PC-3 (cell line): ENCODE data around the gene CD22. TPM values are rescaled to one million over a fixed set of nuclear protein-coding genes. Genes with fewer than 3 reads are reported as not detected.

ENCODE experiments used
- ATAC-seq: fragments of 200-7000 bp; cut with Tn5 transposase; 2 replicates; pipeline ENCODE4 v1.9.1; 2020; ENCODE audit warnings: mild to moderate bottlenecking, moderate library complexity
- BruUV-seq: library from RNA; stranded (reverse); fragments of 400-500 nt; replicated peaks from 2 replicates; lab custom pipeline; 2021; lab: Mats Ljungman, UMichigan
- CTCF ChIA-PET: fragments of 300-600 bp; sonication (Branson Sonifier 250); formaldehyde crosslinking; loops from one replicate; lab custom pipeline; 2022; ENCODE audit warnings: antibody characterized with exemption; lab: Charles Lee
- POLR2A ChIA-PET: fragments of 300-600 bp; sonication (Branson Sonifier 250); formaldehyde crosslinking; loops from one replicate; lab custom pipeline; 2022; ENCODE audit warnings: antibody characterized with exemption; ENCODE audit not compliant: unreplicated experiment; lab: Charles Lee
- DNase-seq: peaks from one replicate; pipeline ENCODE4 v3.0.0-alpha.2; 2015
- H2AFZ ChIP-seq: fragments of 300-600 bp; sonication (generic); 2 replicates; pipeline ENCODE4 v1.6.0; 2016; ENCODE audit warnings: antibody characterized with exemption, low read length
- H3F3A ChIP-seq: fragments of 300-600 bp; sonication (generic); one replicate; pipeline ENCODE4 v1.6.0; 2017; ENCODE audit warnings: antibody characterized with exemption, low read length, control low read depth, mild to moderate bottlenecking; ENCODE audit not compliant: unreplicated experiment
- H3K27ac ChIP-seq: fragments of 300-600 bp; sonication (generic); 2 replicates; pipeline ENCODE4 v1.5.1; 2016; ENCODE audit warnings: mild to moderate bottlenecking, low read length
- H3K27me3 ChIP-seq: fragments of 300-600 bp; sonication (generic); 2 replicates; pipeline ENCODE4 v1.6.1; 2016; ENCODE audit warnings: low read length, mixed read lengths
- H3K36me3 ChIP-seq: fragments of 300-600 bp; sonication (generic); 2 replicates; pipeline ENCODE4 v1.6.1; 2016; ENCODE audit warnings: low read depth, mixed run types, low read length, mixed read lengths
- H3K4me1 ChIP-seq: fragments of 300-600 bp; sonication (generic); 2 replicates; pipeline ENCODE4 v1.5.1; 2016; ENCODE audit warnings: low read length; ENCODE audit not compliant: insufficient read depth
- H3K4me2 ChIP-seq: fragments of 300-600 bp; sonication (generic); 2 replicates; pipeline ENCODE4 v1.6.0; 2016; ENCODE audit warnings: low read length
- H3K4me3 ChIP-seq: fragments of 300-600 bp; sonication (generic); 2 replicates; pipeline ENCODE4 v1.5.1; 2016; ENCODE audit warnings: mild to moderate bottlenecking, low read length, mixed read lengths
- H3K79me2 ChIP-seq: fragments of 300-600 bp; sonication (generic); 2 replicates; pipeline ENCODE4 v1.6.1; 2017; ENCODE audit warnings: low read length, mixed read lengths
- H3K9ac ChIP-seq: fragments of 300-600 bp; sonication (generic); 2 replicates; pipeline ENCODE4 v1.6.0; 2016; ENCODE audit warnings: mild to moderate bottlenecking, low read length
- H3K9me2 ChIP-seq: fragments of 300-600 bp; sonication (generic); replicated peaks from 2 replicates; pipeline ENCODE4 v1.6.1; 2016; ENCODE audit warnings: mixed run types, low read length, mixed read lengths
- H3K9me3 ChIP-seq: fragments of 300-600 bp; sonication (generic); 2 replicates; pipeline ENCODE4 v1.6.1; 2016; ENCODE audit warnings: low read length, mixed read lengths
- H4K20me1 ChIP-seq: fragments of 300-600 bp; sonication (generic); 2 replicates; pipeline ENCODE4 v1.6.1; 2016; ENCODE audit warnings: low read length, mixed read lengths
- CTCF ChIP-seq: fragments of 300-600 bp; sonication (generic); conservative IDR thresholded peaks from 2 replicates; pipeline ENCODE4 v1.5.1; 2017; ENCODE audit warnings: antibody characterized with exemption, low read depth, mild to moderate bottlenecking, low read length
- EZH2 ChIP-seq: fragments of 300-600 bp; sonication (generic); IDR thresholded peaks from one replicate; pipeline ENCODE4 v1.6.1; 2017; ENCODE audit warnings: antibody characterized with exemption, mild to moderate bottlenecking, low read length; ENCODE audit not compliant: unreplicated experiment
- EZH2phosphoT487 ChIP-seq: fragments of 300-600 bp; sonication (generic); IDR thresholded peaks from 2 replicates; pipeline ENCODE4 v1.6.1; 2018; ENCODE audit warnings: mild to moderate bottlenecking, antibody characterized with exemption, low read length, borderline replicate concordance
- intact Hi-C: fragments of 100-400 bp; cut with micrococcal nuclease; formaldehyde crosslinking; loops from 2 replicates; pipeline ENCODE4 v1.9.0; 2023
- total RNA-seq: library from RNA; depleted of rRNA; stranded (reverse); fragments of >200 nt; gene quantifications from 2 replicates; pipeline ENCODE4 v1.2.3, GENCODE V29; 2014

CD22 gene
- total RNA-seq, 1 experiment from 2014 or later: 0.07 TPM

- Histone ChIP-seq H3K9me3 (no peaks in the 10 kb centered on the region), H2AFZ (no peak overlapping the region), H3K79me2 (no peaks in the 10 kb centered on the region), H3K4me1 (no peaks in the 10 kb centered on the region), H3K36me3 (no peaks in the 10 kb centered on the region; the same call in 1 of the 2 replicates), H3K27me3 (peaks cover 13% of the 10 kb centered on the region), H3K9me2 (no peaks in the 10 kb centered on the region), H4K20me1 (no peaks in the 10 kb centered on the region), H3K9ac (no peak overlapping the region), H3F3A (no peaks in the 10 kb centered on the region), H3K27ac (no peak overlapping the region), H3K4me2 (no peak overlapping the region), H3K4me3 (no peak overlapping the region)
- POLR2A ChIA-PET: no interaction called here
- CTCF ChIA-PET: no interaction called here
- no peak for DNase-seq
- BruUV-seq: no TSS peak
- intact Hi-C loops: no loop called here
- no peak for ATAC-seq
- TF ChIP-seq EZH2 (no peak), EZH2phosphoT487 (no peak), CTCF (no peak)
These were observed 22.6 kb downstream of the CD22 start for GRCh38 chr19:35351411-35352176.

GRCh38 chr19:35352177-35352447, 23.1 kb downstream of the CD22 start:
- Histone ChIP-seq H3K36me3 (no peaks in the 10 kb centered on the region; the same call in 1 of the 2 replicates), H4K20me1 (no peaks in the 10 kb centered on the region), H2AFZ (no peak overlapping the region), H3K27me3 (peaks cover 11% of the 10 kb centered on the region), H3F3A (no peaks in the 10 kb centered on the region), H3K79me2 (no peaks in the 10 kb centered on the region), H3K9ac (no peak overlapping the region), H3K27ac (no peak overlapping the region), H3K4me1 (no peaks in the 10 kb centered on the region), H3K9me2 (no peaks in the 10 kb centered on the region), H3K4me2 (no peak overlapping the region), H3K4me3 (no peak overlapping the region), H3K9me3 (no peaks in the 10 kb centered on the region)
- intact Hi-C loops: no loop called here
- ATAC-seq (no peak), DNase-seq (no peak)
- TF ChIP-seq EZH2phosphoT487 (no peak), CTCF (no peak), EZH2 (no peak)
- ChIA-PET CTCF (interaction anchor here (1.7 kb wide), 1 partner anchor 116 kb away, joined by 5 read pairs; no protein-coding TSS in a partner anchor), POLR2A (no interaction called here)
- BruUV-seq: no TSS peak
